Chondrocyte (in vitro differentiated cells): ENCODE data around the gene PROX2. TPM values are rescaled to one million over a fixed set of nuclear protein-coding genes. Genes with fewer than 3 reads are reported as not detected.

Experiments
- DNase-seq: peaks from one replicate; pipeline ENCODE4 v3.0.0; 2021; ENCODE audit warnings: mixed read lengths, low spot score
- H3K27ac Mint-ChIP-seq: one replicate; pipeline ENCODE4 v1.8.0; 2021; ENCODE audit warnings: mild to moderate bottlenecking, moderate library complexity, mixed read lengths; ENCODE audit not compliant: unreplicated experiment
- H3K27me3 Mint-ChIP-seq: 2 replicates; pipeline ENCODE4 v1.8.0; 2021; ENCODE audit warnings: low read depth, mixed read lengths
- H3K36me3 Mint-ChIP-seq: 2 replicates; pipeline ENCODE4 v1.8.0; 2021; ENCODE audit warnings: low read depth, mixed read lengths
- H3K4me1 Mint-ChIP-seq: 2 replicates; pipeline ENCODE4 v1.8.0; 2021; ENCODE audit warnings: low read depth, mild to moderate bottlenecking, mixed read lengths
- H3K4me3 Mint-ChIP-seq: one replicate; pipeline ENCODE4 v1.8.0; 2021; ENCODE audit warnings: mild to moderate bottlenecking, moderate library complexity, mixed read lengths; ENCODE audit not compliant: unreplicated experiment
- H3K9me3 Mint-ChIP-seq: 2 replicates; pipeline ENCODE4 v1.8.0; 2021; ENCODE audit warnings: low read depth, mixed read lengths
- total RNA-seq: library from RNA; stranded (reverse); gene quantifications from 3 replicates; pipeline ENCODE4 v1.2.1, GENCODE V29; 2021
- TF ChIP-seq, protein P1 (sequence below): fragments of 200-600 bp; sonication (generic); IDR thresholded peaks from 2 replicates; pipeline ENCODE4 v1.5.0; 2021; ENCODE audit warnings: antibody characterized with exemption, mild to moderate bottlenecking, moderate library complexity

The PROX2 gene
- total RNA-seq, 1 donor from 2014 or later, result not detected

DNA sequence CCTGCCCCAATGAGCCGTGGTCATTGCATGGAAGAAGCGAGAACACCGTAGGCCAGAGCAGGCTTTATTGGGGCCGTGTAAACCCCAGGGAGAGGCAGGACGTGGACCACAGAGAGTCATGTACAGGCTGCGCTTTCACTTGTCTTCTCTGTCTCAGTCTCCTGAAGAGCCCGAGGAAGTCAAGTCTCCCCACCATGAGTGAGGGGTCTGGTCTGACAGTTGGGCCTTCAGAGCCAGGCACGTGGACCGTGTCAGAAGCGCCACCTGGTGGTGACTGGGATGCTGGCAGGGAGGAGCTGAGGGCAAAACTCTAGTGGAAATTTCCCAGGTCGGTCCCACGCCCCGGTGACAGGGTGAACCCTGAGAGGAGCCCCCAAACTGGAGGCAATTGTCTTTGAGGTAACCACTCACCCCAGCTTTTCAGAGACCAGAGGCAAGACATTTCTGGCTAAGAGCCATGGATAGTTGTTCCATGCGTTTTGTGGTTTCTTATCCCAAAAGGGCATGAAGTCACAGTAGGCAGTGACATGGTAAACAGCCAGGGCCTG lies 29.7 kb upstream of the PROX2 start:
- no peaks in the 10 kb centered on the region for H3K9me3 Mint-ChIP-seq
- TF ChIP-seq, protein P1, sequence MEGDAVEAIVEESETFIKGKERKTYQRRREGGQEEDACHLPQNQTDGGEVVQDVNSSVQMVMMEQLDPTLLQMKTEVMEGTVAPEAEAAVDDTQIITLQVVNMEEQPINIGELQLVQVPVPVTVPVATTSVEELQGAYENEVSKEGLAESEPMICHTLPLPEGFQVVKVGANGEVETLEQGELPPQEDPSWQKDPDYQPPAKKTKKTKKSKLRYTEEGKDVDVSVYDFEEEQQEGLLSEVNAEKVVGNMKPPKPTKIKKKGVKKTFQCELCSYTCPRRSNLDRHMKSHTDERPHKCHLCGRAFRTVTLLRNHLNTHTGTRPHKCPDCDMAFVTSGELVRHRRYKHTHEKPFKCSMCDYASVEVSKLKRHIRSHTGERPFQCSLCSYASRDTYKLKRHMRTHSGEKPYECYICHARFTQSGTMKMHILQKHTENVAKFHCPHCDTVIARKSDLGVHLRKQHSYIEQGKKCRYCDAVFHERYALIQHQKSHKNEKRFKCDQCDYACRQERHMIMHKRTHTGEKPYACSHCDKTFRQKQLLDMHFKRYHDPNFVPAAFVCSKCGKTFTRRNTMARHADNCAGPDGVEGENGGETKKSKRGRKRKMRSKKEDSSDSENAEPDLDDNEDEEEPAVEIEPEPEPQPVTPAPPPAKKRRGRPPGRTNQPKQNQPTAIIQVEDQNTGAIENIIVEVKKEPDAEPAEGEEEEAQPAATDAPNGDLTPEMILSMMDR, result peak; percentile 96
- DNase-seq, result no peak
- H3K27ac Mint-ChIP-seq, result no peak overlapping the region
- H3K36me3 Mint-ChIP-seq, result peaks cover 14% of the 10 kb centered on the region
- H3K4me1 Mint-ChIP-seq, result peaks cover 4% of the 10 kb centered on the region
- H3K4me3 Mint-ChIP-seq, result no peak overlapping the region
- H3K27me3 Mint-ChIP-seq, result no peaks in the 10 kb centered on the region

DNA sequence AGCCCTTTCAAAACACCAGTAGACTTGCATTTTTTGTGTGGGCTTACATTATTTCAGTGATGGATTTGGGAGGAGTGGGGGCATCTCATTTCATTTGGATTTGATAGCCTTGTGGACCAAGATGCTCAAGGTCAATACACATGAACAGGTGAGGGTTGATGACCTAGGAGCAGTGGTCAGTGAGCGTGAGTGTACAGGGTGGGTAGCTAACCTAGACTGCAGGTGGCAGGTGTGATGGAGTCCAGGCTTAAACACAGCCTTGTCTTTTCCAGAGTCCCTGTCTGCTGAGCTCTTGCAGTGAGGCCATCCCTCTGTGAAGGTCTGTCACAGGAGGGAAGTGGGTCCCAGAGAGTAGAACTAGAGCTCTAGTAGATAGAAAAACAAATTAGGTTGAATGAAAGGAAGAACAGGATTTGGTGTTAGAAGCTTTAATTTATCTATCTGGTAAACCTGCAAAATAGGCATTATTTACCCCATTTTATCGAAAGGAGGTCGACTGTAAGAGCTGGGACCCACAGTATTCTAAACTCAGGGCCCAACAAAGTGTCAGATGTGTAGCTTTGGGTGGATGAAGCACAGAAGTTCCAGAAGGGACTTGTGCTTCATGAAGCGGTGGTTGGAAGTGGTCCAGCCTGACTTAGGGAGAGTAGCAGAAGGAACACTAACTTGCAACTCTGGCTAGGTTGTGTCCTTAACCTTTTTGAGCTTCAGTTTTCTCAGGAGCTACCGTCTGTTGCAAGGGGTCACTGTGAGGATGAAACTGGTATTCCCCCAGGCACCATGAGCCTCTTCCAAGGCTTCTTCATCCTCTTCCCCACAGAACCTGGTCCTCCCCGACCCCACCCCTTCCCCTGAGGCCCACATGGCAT lies 28.9 kb upstream of the PROX2 start:
- TF ChIP-seq, protein P1, result no peak
- Mint-ChIP-seq H3K4me1 (peaks cover 4% of the 10 kb centered on the region), H3K27me3 (no peaks in the 10 kb centered on the region), H3K9me3 (no peaks in the 10 kb centered on the region), H3K36me3 (peaks cover 21% of the 10 kb centered on the region), H3K27ac (peak overlapping the region; percentile 33), H3K4me3 (no peak overlapping the region)
- DNase-seq, result no peak

DNA sequence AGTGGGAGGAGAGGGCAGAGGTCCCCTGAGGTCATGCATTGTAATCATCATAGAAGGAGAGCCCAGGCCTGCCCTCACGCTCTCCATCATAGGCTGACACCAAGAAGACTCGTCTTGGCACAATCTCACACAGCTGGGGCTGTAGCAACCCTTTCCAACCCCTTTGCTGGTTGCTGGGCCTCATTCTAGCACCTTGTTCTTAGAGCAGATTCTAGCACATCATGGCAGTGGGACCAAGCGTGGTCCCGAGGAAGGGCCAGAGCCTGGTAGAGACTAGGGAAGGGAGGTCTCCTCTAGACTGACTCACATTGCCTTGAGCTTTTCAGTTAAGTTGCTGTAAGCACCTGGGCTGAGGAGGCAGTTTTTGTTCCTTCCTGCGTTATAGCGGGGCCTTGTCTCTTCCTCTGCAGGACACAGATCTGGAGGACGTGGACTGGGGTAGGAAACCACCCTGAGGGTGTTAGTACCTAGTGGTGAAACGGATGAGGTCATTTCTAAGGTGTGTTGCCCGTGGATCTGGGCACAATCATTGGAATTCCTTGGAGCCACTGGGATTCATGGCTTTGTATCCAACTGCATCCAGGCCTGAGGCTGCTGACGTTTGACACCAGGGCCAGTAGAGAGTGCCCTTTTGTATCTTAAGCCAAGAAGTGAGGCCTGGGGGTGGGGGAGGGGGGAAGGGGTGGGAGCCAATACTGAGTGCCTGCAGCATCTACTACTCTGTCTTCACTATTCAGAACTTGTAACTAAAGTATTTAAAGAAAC lies 27.2 kb upstream of the PROX2 start:
- DNase-seq, result no peak
- Mint-ChIP-seq H3K36me3 (peaks cover 36% of the 10 kb centered on the region), H3K4me3 (no peak overlapping the region), H3K27ac (no peak overlapping the region), H3K9me3 (no peaks in the 10 kb centered on the region), H3K27me3 (no peaks in the 10 kb centered on the region), H3K4me1 (peaks cover 4% of the 10 kb centered on the region)
- TF ChIP-seq, protein P1, result no peak

DNA sequence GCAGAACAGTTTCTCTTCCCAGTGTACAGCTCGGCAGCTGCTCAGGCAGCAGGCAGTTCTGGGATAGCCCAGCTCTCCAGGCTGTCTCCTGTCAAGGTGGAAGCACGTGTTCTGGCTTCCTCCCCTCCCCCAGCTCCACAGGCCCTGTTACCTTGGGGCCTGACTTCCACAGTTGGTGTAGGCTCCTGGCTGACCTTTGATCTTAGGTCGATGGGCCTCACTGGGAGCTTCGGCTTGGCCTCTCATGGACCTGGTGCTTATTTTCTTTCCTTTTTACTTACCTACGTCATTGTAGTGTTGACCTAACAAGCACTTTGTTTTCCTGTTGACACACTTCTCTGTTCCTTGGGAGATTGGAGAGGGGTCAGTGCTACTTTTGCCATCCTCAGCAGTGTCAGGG lies 22.7 kb upstream of the PROX2 start:
- Mint-ChIP-seq H3K4me1 (no peaks in the 10 kb centered on the region), H3K9me3 (no peaks in the 10 kb centered on the region), H3K36me3 (peaks cover 59% of the 10 kb centered on the region), H3K4me3 (no peak overlapping the region), H3K27me3 (no peaks in the 10 kb centered on the region), H3K27ac (no peak overlapping the region)
- TF ChIP-seq, protein P1, result no peak
- no peak for DNase-seq

DNA sequence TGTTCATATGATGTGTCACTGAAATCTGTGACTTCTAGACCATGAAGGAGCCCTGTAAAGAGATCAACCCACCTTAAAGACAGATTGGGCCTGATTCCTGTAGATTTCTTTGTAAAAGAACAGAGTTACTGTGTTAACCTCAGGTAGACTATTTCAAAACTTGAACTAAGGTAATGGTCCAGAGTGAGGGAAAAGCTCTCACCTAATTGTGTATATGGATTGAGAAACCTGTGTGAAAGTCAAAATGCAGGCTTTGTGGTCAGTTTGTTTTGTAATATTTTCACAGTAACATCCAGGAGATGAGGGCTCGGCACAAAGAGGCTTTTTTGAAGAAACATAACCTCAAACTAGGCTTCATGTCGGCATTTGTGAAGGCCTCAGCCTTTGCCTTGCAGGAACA lies 22.1 kb upstream of the PROX2 start:
- peaks cover 62% of the 10 kb centered on the region for H3K36me3 Mint-ChIP-seq
- no peak overlapping the region for H3K4me3 Mint-ChIP-seq
- no peak overlapping the region for H3K27ac Mint-ChIP-seq
- no peaks in the 10 kb centered on the region for H3K27me3 Mint-ChIP-seq
- H3K4me1 Mint-ChIP-seq, result no peaks in the 10 kb centered on the region
- H3K9me3 Mint-ChIP-seq, result no peaks in the 10 kb centered on the region
- TF ChIP-seq, protein P1, result no peak
- no peak for DNase-seq
